Measurements from ENCODE around the gene BORCS8. TPM values are rescaled to one million over a fixed set of nuclear protein-coding genes. Genes with fewer than 3 reads are reported as not detected.

Gene BORCS8
- polyA plus RNA-seq, 2 of the 4 experiments (the other 2 are of a cell fraction), result 9.1 to 10.6 TPM

GRCh38 chr19:19192910-19193423, 1.0 kb upstream of the BORCS8 start:
- POLR2A ChIA-PET, result interaction anchor here (0.7 to 2.8 kb wide), 2 partner anchors 10 to 16 kb away, joined by 3 to 19 read pairs; partner anchors contain the start of gene NR2C2AP
- H3K4me1 ChIP-seq, result peaks cover 18% of the 10 kb centered on the region; the same call in 2 of the 3 replicates
- 1% methylated on average over 11 of the region's 22 CpGs for WGBS (ENCODE audit: missing lambda C conversion rate)
- H3K27ac ChIP-seq, result peak overlapping the region; percentile 91 to 94
- TF ChIP-seq ZSCAN20 (CRISPR knock-in tag; IDR thresholded peaks at IDR 0.05), result no peak
- 0 out of 2 replicates have a peak, but pooled peaks have one; percentile 25 for TF ChIP-seq POLR2A (IDR thresholded peaks at IDR 0.05; ENCODE audit: low read length)
- peak overlapping the region; percentile 82 for H3K4me3 ChIP-seq
- CTCF ChIA-PET, result interaction anchor here (0.5 to 0.9 kb wide), 4 partner anchors 15 to 298 kb away, joined by 3 read pairs; no protein-coding TSS in a partner anchor
- no peak for FAIRE-seq
- H3K4me2 ChIP-seq, result peak overlapping the region; percentile 70
- no peaks in the 10 kb centered on the region for H3K9me3 ChIP-seq
- no peak for DNase-seq (ENCODE audit: low read depth in 1 of 2, low spot score in 1 of 2)
- ATAC-seq, result peak; percentile 9 to 12; a peak in 4 of 6 replicates

DNA sequence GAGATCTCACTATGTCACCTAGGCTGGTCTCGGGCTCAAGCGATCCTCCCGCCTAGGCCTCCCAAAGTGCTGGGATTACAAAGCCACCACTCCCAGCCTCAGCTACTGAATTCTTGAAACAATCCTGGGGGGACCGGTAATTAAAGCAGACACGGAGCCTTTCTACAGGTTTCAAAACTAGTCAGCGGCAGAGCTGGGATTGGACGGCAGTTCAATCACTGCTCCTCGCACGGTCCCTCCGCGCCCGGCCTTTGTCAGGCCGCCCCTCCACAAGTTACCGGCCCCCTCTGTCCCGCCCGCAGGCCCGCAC, 229 bp downstream of the BORCS8 start:
- 8% methylated on average over 5 of the region's 17 CpGs for whole genome bisulfite sequencing (ENCODE audit: missing lambda C conversion rate)
- no peak for FAIRE-seq
- CTCF ChIA-PET, result interaction anchor here (1.2 to 3.2 kb wide), 2 partner anchors 12 to 16 kb away, joined by 4 to 22 read pairs; no protein-coding TSS in a partner anchor

GRCh38 chr19:19186742-19187141, 5.2 kb downstream of the BORCS8 start:
- TF ChIP-seq, protein P1, sequence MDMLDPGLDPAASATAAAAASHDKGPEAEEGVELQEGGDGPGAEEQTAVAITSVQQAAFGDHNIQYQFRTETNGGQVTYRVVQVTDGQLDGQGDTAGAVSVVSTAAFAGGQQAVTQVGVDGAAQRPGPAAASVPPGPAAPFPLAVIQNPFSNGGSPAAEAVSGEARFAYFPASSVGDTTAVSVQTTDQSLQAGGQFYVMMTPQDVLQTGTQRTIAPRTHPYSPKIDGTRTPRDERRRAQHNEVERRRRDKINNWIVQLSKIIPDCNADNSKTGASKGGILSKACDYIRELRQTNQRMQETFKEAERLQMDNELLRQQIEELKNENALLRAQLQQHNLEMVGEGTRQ (IDR thresholded peaks at IDR 0.05), result no peak
- TF ChIP-seq SMC3 (IDR thresholded peaks at IDR 0.05), result no peak
- TF ChIP-seq CHD2 (IDR thresholded peaks at IDR 0.05; ENCODE audit: low read length, partially characterized antibody), result no peak
- no peak for TF ChIP-seq NR3C1 (IDR thresholded peaks at IDR 0.05)
- TF ChIP-seq CBX2 (IDR thresholded peaks at IDR 0.05; ENCODE audit: borderline replicate concordance, low read depth), result no peak
- no peak for TF ChIP-seq FOSB (CRISPR knock-in tag; IDR thresholded peaks at IDR 0.05)
- no peak for TF ChIP-seq ZFP36 (IDR thresholded peaks at IDR 0.05; ENCODE audit: borderline replicate concordance, partially characterized antibody)
- no peak for TF ChIP-seq POLR2A (IDR thresholded peaks at IDR 0.05; ENCODE audit: low read length)
- TF ChIP-seq, protein P2, sequence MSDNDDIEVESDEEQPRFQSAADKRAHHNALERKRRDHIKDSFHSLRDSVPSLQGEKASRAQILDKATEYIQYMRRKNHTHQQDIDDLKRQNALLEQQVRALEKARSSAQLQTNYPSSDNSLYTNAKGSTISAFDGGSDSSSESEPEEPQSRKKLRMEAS (IDR thresholded peaks at IDR 0.05), result no peak
- no peak for TF ChIP-seq GATA3 (IDR thresholded peaks at IDR 0.05; ENCODE audit: borderline replicate concordance)
- TF ChIP-seq HOXB5 (CRISPR knock-in tag; IDR thresholded peaks at IDR 0.05), result no peak
- no peak for TF ChIP-seq JUNB (IDR thresholded peaks at IDR 0.05)
- no peak for TF ChIP-seq MAZ (IDR thresholded peaks at IDR 0.05; ENCODE audit: borderline replicate concordance, low read depth, low read length)
- TF ChIP-seq RFX5 (IDR thresholded peaks at IDR 0.05), result no peak
- TF ChIP-seq, protein P3, sequence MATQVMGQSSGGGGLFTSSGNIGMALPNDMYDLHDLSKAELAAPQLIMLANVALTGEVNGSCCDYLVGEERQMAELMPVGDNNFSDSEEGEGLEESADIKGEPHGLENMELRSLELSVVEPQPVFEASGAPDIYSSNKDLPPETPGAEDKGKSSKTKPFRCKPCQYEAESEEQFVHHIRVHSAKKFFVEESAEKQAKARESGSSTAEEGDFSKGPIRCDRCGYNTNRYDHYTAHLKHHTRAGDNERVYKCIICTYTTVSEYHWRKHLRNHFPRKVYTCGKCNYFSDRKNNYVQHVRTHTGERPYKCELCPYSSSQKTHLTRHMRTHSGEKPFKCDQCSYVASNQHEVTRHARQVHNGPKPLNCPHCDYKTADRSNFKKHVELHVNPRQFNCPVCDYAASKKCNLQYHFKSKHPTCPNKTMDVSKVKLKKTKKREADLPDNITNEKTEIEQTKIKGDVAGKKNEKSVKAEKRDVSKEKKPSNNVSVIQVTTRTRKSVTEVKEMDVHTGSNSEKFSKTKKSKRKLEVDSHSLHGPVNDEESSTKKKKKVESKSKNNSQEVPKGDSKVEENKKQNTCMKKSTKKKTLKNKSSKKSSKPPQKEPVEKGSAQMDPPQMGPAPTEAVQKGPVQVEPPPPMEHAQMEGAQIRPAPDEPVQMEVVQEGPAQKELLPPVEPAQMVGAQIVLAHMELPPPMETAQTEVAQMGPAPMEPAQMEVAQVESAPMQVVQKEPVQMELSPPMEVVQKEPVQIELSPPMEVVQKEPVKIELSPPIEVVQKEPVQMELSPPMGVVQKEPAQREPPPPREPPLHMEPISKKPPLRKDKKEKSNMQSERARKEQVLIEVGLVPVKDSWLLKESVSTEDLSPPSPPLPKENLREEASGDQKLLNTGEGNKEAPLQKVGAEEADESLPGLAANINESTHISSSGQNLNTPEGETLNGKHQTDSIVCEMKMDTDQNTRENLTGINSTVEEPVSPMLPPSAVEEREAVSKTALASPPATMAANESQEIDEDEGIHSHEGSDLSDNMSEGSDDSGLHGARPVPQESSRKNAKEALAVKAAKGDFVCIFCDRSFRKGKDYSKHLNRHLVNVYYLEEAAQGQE (IDR thresholded peaks at IDR 0.05), result no peak
- no peak for TF ChIP-seq CBX8 (IDR thresholded peaks at IDR 0.05)
- no peak for TF ChIP-seq BHLHE40 (IDR thresholded peaks at IDR 0.05; ENCODE audit: low read depth, low read length)
- TF ChIP-seq HDAC2 (IDR thresholded peaks at IDR 0.05), result no peak
- no peak for TF ChIP-seq JUN (IDR thresholded peaks at IDR 0.05)
- ATAC-seq (no peak), DNase-seq (ENCODE audit: low read depth in 1 of 2, low spot score in 1 of 2) (no peak), FAIRE-seq (no peak)
- ChIA-PET CTCF (interaction anchor here (1.3 kb wide), 1 partner anchor 14 kb away, joined by 3 read pairs; no protein-coding TSS in a partner anchor), POLR2A (interaction anchor here (0.6 kb wide), 1 partner anchor 175 kb away, joined by 7 read pairs; no protein-coding TSS in a partner anchor)
- WGBS (ENCODE audit: missing lambda C conversion rate), result 92% methylated on average over 10 of the region's 14 CpGs
- Histone ChIP-seq H3K4me1 (peaks cover 10% of the 10 kb centered on the region; the same call in 2 of the 3 replicates), H3K9me3 (no peaks in the 10 kb centered on the region), H3K4me2 (no peak overlapping the region), H3K4me3 (no peak overlapping the region), H3K27ac (no peak overlapping the region)

More for the DNA sequence above, 229 bp downstream of the BORCS8 start:
- DNase-seq (ENCODE audit: low read depth in 1 of 2, low spot score in 1 of 2), result no peak
- peak overlapping the region; percentile 82 for H3K4me3 ChIP-seq
- TF ChIP-seq KDM5A (IDR thresholded peaks at IDR 0.05) (peak; percentile 88; the same call in 1 of the 2 replicates), TFCP2L1 (CRISPR knock-in tag; IDR thresholded peaks at IDR 0.05) (no peak)
- H3K4me1 ChIP-seq, result peaks cover 18% of the 10 kb centered on the region; the same call in 2 of the 3 replicates
- peak overlapping the region; percentile 82 for H3K4me2 ChIP-seq
- ATAC-seq, result 0 out of 6 replicates have a peak, but pooled peaks of 1 of the 2 experiments have one; percentile 8
- POLR2A ChIA-PET, result interaction anchor here (0.7 to 2.8 kb wide), 2 partner anchors 12 to 671 kb away, joined by 3 to 19 read pairs; partner anchors contain the start of gene NR2C2AP
- peak overlapping the region; percentile 96 to 98 for H3K27ac ChIP-seq
- no peaks in the 10 kb centered on the region for H3K9me3 ChIP-seq

All from A549 (cell line).